Measurements from ENCODE around the gene ZYX. TPM values are rescaled to one million over a fixed set of nuclear protein-coding genes. Genes with fewer than 3 reads are reported as not detected.

Gene ZYX
- polyA plus RNA-seq, 1 experiment, result 32.6 TPM

- Histone ChIP-seq H3K27ac (ENCODE audit: low read depth, low read length) (no peak overlapping the region), H3K4me3 (ENCODE audit: low read depth, low read length) (no peak overlapping the region), H3K27me3 (ENCODE audit: control insufficient read depth, insufficient read depth, low read length) (peaks cover 18% of the 10 kb centered on the region), H3K9me3 (ENCODE audit: control insufficient read depth, insufficient read depth, low read length) (no peaks in the 10 kb centered on the region)
- TF ChIP-seq CTCF (IDR thresholded peaks at IDR 0.05; ENCODE audit: low read depth, low read length), result no peak
- ChIA-PET CTCF (interaction anchor here (0.6 to 1.3 kb wide), 2 partner anchors 24 to 127 kb away, joined by 3 to 4 read pairs; no protein-coding TSS in a partner anchor), POLR2A (no interaction called here)
- DNase-seq (ENCODE audit: low read depth, low spot score), result no peak
Measured at GRCh38 chr7:143356414-143357050, 24.6 kb upstream of the ZYX start.

- H3K27ac ChIP-seq (ENCODE audit: low read depth, low read length), result no peak overlapping the region
- POLR2A ChIA-PET, result no interaction called here
- CTCF ChIA-PET, result no interaction called here
- peaks cover 33% of the 10 kb centered on the region for H3K27me3 ChIP-seq (ENCODE audit: control insufficient read depth, insufficient read depth, low read length)
- no peaks in the 10 kb centered on the region; the same call in 1 of the 2 replicates for H3K9me3 ChIP-seq (ENCODE audit: control insufficient read depth, insufficient read depth, low read length)
- TF ChIP-seq CTCF (IDR thresholded peaks at IDR 0.05; ENCODE audit: low read depth, low read length), result no peak
- no peak for DNase-seq (ENCODE audit: low read depth, low spot score)
- H3K4me3 ChIP-seq (ENCODE audit: low read depth, low read length), result no peak overlapping the region
Measured at GRCh38 chr7:143358626-143359025, 22.5 kb upstream of the ZYX start.

- no peak for DNase-seq (ENCODE audit: low read depth, low spot score)
- Histone ChIP-seq H3K9me3 (ENCODE audit: control insufficient read depth, insufficient read depth, low read length) (no peaks in the 10 kb centered on the region; the same call in 1 of the 2 replicates), H3K4me3 (ENCODE audit: low read depth, low read length) (no peak overlapping the region), H3K27me3 (ENCODE audit: control insufficient read depth, insufficient read depth, low read length) (peaks cover 41% of the 10 kb centered on the region), H3K27ac (ENCODE audit: low read depth, low read length) (no peak overlapping the region)
- CTCF ChIA-PET, result no interaction called here
- no peak for TF ChIP-seq CTCF (IDR thresholded peaks at IDR 0.05; ENCODE audit: low read depth, low read length)
- POLR2A ChIA-PET, result no interaction called here
Measured at GRCh38 chr7:143359771-143360353, 21.3 kb upstream of the ZYX start.

GRCh38 chr7:143360788-143361551 is 20.2 kb upstream of the ZYX start:
- DNase-seq (ENCODE audit: low read depth, low spot score), result no peak
- no peak overlapping the region for H3K27ac ChIP-seq (ENCODE audit: low read depth, low read length)
- H3K4me3 ChIP-seq (ENCODE audit: low read depth, low read length), result no peak overlapping the region
- POLR2A ChIA-PET, result no interaction called here
- H3K9me3 ChIP-seq (ENCODE audit: control insufficient read depth, insufficient read depth, low read length), result no peaks in the 10 kb centered on the region; the same call in 1 of the 2 replicates
- H3K27me3 ChIP-seq (ENCODE audit: control insufficient read depth, insufficient read depth, low read length), result peaks cover 44% of the 10 kb centered on the region
- TF ChIP-seq CTCF (IDR thresholded peaks at IDR 0.05; ENCODE audit: low read depth, low read length), result no peak
- CTCF ChIA-PET, result no interaction called here
